C4-2B (cell line): ENCODE measurements around the gene AHRR.

ENCODE experiments used
- ZFX ChIP-seq: fragments of 450-650 bp; IDR thresholded peaks from 2 replicates; pipeline ENCODE4 v1.6.1; 2017
- TF ChIP-seq, protein P1 (sequence below): fragments of 450-650 bp; conservative IDR thresholded peaks from 2 replicates; pipeline ENCODE4 v1.5.1; 2017; ENCODE audit warnings: mild to moderate bottlenecking

DNA sequence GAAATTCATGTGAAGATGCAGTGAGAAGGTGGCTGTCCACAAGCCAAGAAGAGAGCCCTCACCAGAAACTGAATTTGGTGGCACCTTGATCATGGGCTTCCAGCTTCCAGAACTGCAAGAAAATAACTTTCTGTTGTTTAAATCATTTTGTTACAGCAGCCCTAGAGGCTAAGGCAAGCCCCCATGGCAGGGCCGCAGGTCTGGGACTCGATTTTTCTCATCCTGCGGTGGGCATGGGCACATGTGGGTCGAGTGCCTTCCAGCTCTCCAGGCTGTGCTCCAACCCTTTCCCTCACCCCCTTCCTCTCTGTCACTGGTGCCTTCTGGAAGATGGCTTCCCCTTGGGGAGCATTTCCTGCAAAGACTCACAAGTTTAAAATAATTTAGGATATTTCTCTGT, 40.7 kb downstream of the AHRR start:
- TF ChIP-seq, protein P1, sequence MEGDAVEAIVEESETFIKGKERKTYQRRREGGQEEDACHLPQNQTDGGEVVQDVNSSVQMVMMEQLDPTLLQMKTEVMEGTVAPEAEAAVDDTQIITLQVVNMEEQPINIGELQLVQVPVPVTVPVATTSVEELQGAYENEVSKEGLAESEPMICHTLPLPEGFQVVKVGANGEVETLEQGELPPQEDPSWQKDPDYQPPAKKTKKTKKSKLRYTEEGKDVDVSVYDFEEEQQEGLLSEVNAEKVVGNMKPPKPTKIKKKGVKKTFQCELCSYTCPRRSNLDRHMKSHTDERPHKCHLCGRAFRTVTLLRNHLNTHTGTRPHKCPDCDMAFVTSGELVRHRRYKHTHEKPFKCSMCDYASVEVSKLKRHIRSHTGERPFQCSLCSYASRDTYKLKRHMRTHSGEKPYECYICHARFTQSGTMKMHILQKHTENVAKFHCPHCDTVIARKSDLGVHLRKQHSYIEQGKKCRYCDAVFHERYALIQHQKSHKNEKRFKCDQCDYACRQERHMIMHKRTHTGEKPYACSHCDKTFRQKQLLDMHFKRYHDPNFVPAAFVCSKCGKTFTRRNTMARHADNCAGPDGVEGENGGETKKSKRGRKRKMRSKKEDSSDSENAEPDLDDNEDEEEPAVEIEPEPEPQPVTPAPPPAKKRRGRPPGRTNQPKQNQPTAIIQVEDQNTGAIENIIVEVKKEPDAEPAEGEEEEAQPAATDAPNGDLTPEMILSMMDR = no peak
- TF ChIP-seq ZFX = no peak
